Medulla oblongata (tissue), 1 donor: ENCODE data around the gene DDX41.
"Not testable (repeated sequence)": the region's sequence is repeated elsewhere in the genome, so short reads cannot be mapped to it uniquely, and the experiment has no call there.

ENCODE experiments used
- DNase-seq: peaks from one replicate; pipeline ENCODE4 v3.0.0-alpha.2; 2015; ENCODE audit errors: extremely low spot score

Gene DDX41

GRCh38 chr5:177516601-177517568 is at the start of gene DDX41:
Gene DDX41 (minus strand): TSS chr5:177516961. CDS start chr5:177516945, 16 bp downstream.
- DNase-seq = peak; percentile 98

- DNase-seq = no peak
Observed at GRCh38 chr5:177565046-177565445, 48.3 kb upstream of the DDX41 start.

GRCh38 chr5:177559446-177559941 is 42.7 kb upstream of the DDX41 start:
- not testable (repeated sequence) for DNase-seq

GRCh38 chr5:177557796-177558195 is 41.0 kb upstream of the DDX41 start:
- no peak for DNase-seq

GRCh38 chr5:177557041-177557647 is 40.4 kb upstream of the DDX41 start:
- no peak for DNase-seq

- DNase-seq = no peak
Observed at GRCh38 chr5:177555665-177556064, 38.9 kb upstream of the DDX41 start.

- DNase-seq = no peak
Observed at GRCh38 chr5:177555228-177555627, 38.5 kb upstream of the DDX41 start.

GRCh38 chr5:177554474-177555111 is 37.8 kb upstream of the DDX41 start, which contains the start of gene FAM193B:
Gene FAM193B (minus strand): TSS chr5:177554563. CDS start chr5:177554458, 105 bp downstream.
- DNase-seq = peak; percentile 94

GRCh38 chr5:177553671-177554429 is 37.1 kb upstream of the DDX41 start:
- DNase-seq = no peak

- DNase-seq = no peak
Observed at GRCh38 chr5:177552839-177553455, 36.2 kb upstream of the DDX41 start.

GRCh38 chr5:177550122-177550521 is 33.4 kb upstream of the DDX41 start:
- DNase-seq = no peak

GRCh38 chr5:177548495-177548894 is 31.7 kb upstream of the DDX41 start:
- DNase-seq = no peak

GRCh38 chr5:177547736-177548135 is 31.0 kb upstream of the DDX41 start:
- DNase-seq = no peak

- peak; percentile 54 for DNase-seq
Observed at GRCh38 chr5:177546258-177546741, 29.5 kb upstream of the DDX41 start.

- no peak for DNase-seq
Observed at GRCh38 chr5:177545487-177546257, 28.9 kb upstream of the DDX41 start.

GRCh38 chr5:177542816-177543465 is 26.2 kb upstream of the DDX41 start:
- DNase-seq = no peak

- no peak for DNase-seq
Observed at GRCh38 chr5:177540438-177540837, 23.7 kb upstream of the DDX41 start.

- DNase-seq = no peak
Observed at GRCh38 chr5:177539411-177539810, 22.6 kb upstream of the DDX41 start.

GRCh38 chr5:177538876-177539275 is 22.1 kb upstream of the DDX41 start:
- no peak for DNase-seq
